Adrenal gland (tissue), 12 donors: ENCODE data around the gene RTCB. TPM values are rescaled to one million over a fixed set of nuclear protein-coding genes. Genes with fewer than 3 reads are reported as not detected.
A peak's percentile ranks its signal among the peaks of the same experiment; 100 is the strongest.

Experiments used
- DNase-seq, 7 donors: peaks; one replicate each; pipeline ENCODE4 v3.0.0-alpha.2; 2019 to 2020
- H3K27ac ChIP-seq, 5 donors: fragments of 200-600 bp; sonication (generic) in 4 of 5; 1 replicate in 3 of 5; 2 replicates in 2 of 5; pipeline versions ENCODE4 v1.5.1 to v1.8.0; 2016 to 2020; ENCODE audit warnings: mild to moderate bottlenecking in 1 of 5
- H3K27me3 ChIP-seq: fragments of 200-600 bp; 2 replicates; pipeline ENCODE4 v1.8.0; 2021
- H3K36me3 ChIP-seq, 2 donors: fragments of 200-600 bp; replicated peaks in 1 of 2; 1 replicate in 1 of 2; 2 replicates in 1 of 2; pipeline versions ENCODE4 v1.5.1 to v1.8.0; 2018 to 2022
- H3K4me1 ChIP-seq, 2 donors: fragments of 200-600 bp; replicated peaks in 1 of 2; 1 replicate in 1 of 2; 2 replicates in 1 of 2; pipeline versions ENCODE4 v1.5.1 to v1.8.0; 2018 to 2021
- H3K4me3 ChIP-seq, 4 donors: fragments of 200-600 bp; sonication (generic) in 3 of 4; one replicate each; pipeline ENCODE4 v1.5.1; 2016 to 2018
- H3K9me3 ChIP-seq, 3 donors: fragments of 200-600 bp; sonication (generic) in 1 of 3; replicated peaks in 1 of 3; 1 replicate in 2 of 3; 2 replicates in 1 of 3; pipeline versions ENCODE4 v1.5.1 to v1.8.0; 2016 to 2021
- CTCF ChIP-seq, 6 experiments: fragments of 450-650 bp in 4 of 6; fragments of 200-600 bp in 2 of 6; sonication (generic) in 1 of 6; IDR thresholded peaks; 1 replicate in 5 of 6; 2 replicates in 1 of 6; pipeline versions ENCODE4 v1.5.1 to v1.8.0; 2016 to 2021; ENCODE audit warnings: antibody characterized with exemption in 6 of 6, mild to moderate bottlenecking in 2 of 6, moderate library complexity in 1 of 6
- POLR2A ChIP-seq, 2 donors: fragments of 450-650 bp; IDR thresholded peaks; one replicate each; pipeline ENCODE4 v1.6.1; 2017; ENCODE audit warnings: antibody characterized with exemption in 2 of 2, mild to moderate bottlenecking in 2 of 2, moderate library complexity in 1 of 2
- WGBS, 4 donors: extraction: QIAGEN DNeasy Blood & Tissue Kit in 2 of 4; methylation state at CpG; one replicate each; pipeline versions ENCODE4 v1.1.5 to v1.1.7; 2013 to 2017; 5-methylcytosine and 5-hydroxymethylcytosine counted together
- intact Hi-C, 2 donors: fragments of 100-400 bp; cut with DNase I; formaldehyde crosslinking; loops; one replicate each; pipeline versions ENCODE4 v1.14.1 to v1.15.0; 2022 to 2023
- polyA plus RNA-seq, 3 donors: library from polyadenylated mRNA; stranded (reverse); fragments of 200-250 nt in 2 of 3; fragments of 350-450 nt in 1 of 3; fragmentation: Illumina TruSeq in 1 of 3; extraction: RNeasy Lipid Tissue Mini Kit (QIAGEN cat#74804) in 1 of 3; gene quantifications; one replicate each; pipeline ENCODE4 v1.2.3, GENCODE V29; 2013 to 2014
- total RNA-seq, 9 donors: library from RNA; depleted of rRNA in 4 of 9; stranded (reverse); fragments of >200 nt in 4 of 9; fragments of 120-200 nt in 1 of 9; fragmentation: NEBNext Ultra II Directional in 1 of 9; extraction: Animal tissue kit (Norgen Biotek cat#: 25700) in 1 of 9; gene quantifications; one replicate each; pipeline versions ENCODE4 v1.1.0 to v1.2.4, GENCODE V29; 2013 to 2023
- donor health status: healthy with polysubstance abuse.
- donor health status: Bipolar disorder and iron deficiency.
- donor health status: DM: yes; HTN: yes; CAD: no.
- donor health status: DM: no; HTN: no; CAD: no.
- donor health status: DM: no; HTN: no; CAD: no.
- donor health status: DM: yes; HTN: yes; CAD: no.

RTCB gene
- total and polyA plus RNA-seq, 12 donors, result 24.7 to 108 (median 64.1) TPM

- intact Hi-C loops, result no loop called here
- H3K4me1 ChIP-seq, result no peaks in the 10 kb centered on the region
- no peak for DNase-seq
- WGBS, 4 donors, result 44 to 66% (median 52%) methylated on average over 5 of the region's 5 CpGs
- no peaks in the 10 kb centered on the region for H3K27me3 ChIP-seq
- no peak overlapping the region for H3K4me3 ChIP-seq
- TF ChIP-seq POLR2A (IDR thresholded peaks at IDR 0.05) (no peak), CTCF (IDR thresholded peaks at IDR 0.05) (no peak)
- H3K9me3 ChIP-seq, result no peaks in the 10 kb centered on the region
- no peaks in the 10 kb centered on the region for H3K36me3 ChIP-seq
- no peak overlapping the region for H3K27ac ChIP-seq
Measured at GRCh38 chr22:32343941-32344340, 68.1 kb downstream of the RTCB start.

- Histone ChIP-seq H3K27me3 (no peaks in the 10 kb centered on the region), H3K9me3 (no peaks in the 10 kb centered on the region), H3K4me1 (no peaks in the 10 kb centered on the region), H3K36me3 (no peaks in the 10 kb centered on the region), H3K4me3 (no peak overlapping the region), H3K27ac (no peak overlapping the region)
- DNase-seq, result no peak
- intact Hi-C loops, result no loop called here
- WGBS, 4 donors, result 81 to 86% (median 82%) methylated on average over 2 of the region's 2 CpGs
- TF ChIP-seq CTCF (IDR thresholded peaks at IDR 0.05) (no peak), POLR2A (IDR thresholded peaks at IDR 0.05) (no peak)
Measured at GRCh38 chr22:32342977-32343376, 69.1 kb downstream of the RTCB start.

- WGBS, 4 donors, result 57 to 64% (median 62%) methylated on average over 13 of the region's 13 CpGs
- no peaks in the 10 kb centered on the region for H3K4me1 ChIP-seq
- no peak for DNase-seq
- intact Hi-C loops, result no loop called here
- no peak for TF ChIP-seq POLR2A (IDR thresholded peaks at IDR 0.05)
- no peak for TF ChIP-seq CTCF (IDR thresholded peaks at IDR 0.05)
- no peaks in the 10 kb centered on the region for H3K36me3 ChIP-seq
- H3K4me3 ChIP-seq, result no peak overlapping the region
- H3K27me3 ChIP-seq, result no peaks in the 10 kb centered on the region
- no peaks in the 10 kb centered on the region for H3K9me3 ChIP-seq
- H3K27ac ChIP-seq, result no peak overlapping the region
Measured at GRCh38 chr22:32341122-32341740, 70.8 kb downstream of the RTCB start.

GRCh38 chr22:32340411-32340810, 71.6 kb downstream of the RTCB start:
- Histone ChIP-seq H3K27me3 (no peaks in the 10 kb centered on the region), H3K36me3 (no peaks in the 10 kb centered on the region), H3K4me1 (no peaks in the 10 kb centered on the region), H3K4me3 (no peak overlapping the region), H3K27ac (no peak overlapping the region), H3K9me3 (no peaks in the 10 kb centered on the region)
- peak in 1 of 7 donors; percentile 21 for DNase-seq
- intact Hi-C loops, result no loop called here
- WGBS, 4 donors, result 62 to 70% (median 65%) methylated on average over 11 of the region's 11 CpGs
- no peak for TF ChIP-seq CTCF (IDR thresholded peaks at IDR 0.05)
- TF ChIP-seq POLR2A (IDR thresholded peaks at IDR 0.05), result no peak
